WTC11 (cell line): ENCODE measurements around the gene USP26. TPM values are rescaled to one million over a fixed set of nuclear protein-coding genes. Genes with fewer than 3 reads are reported as not detected.

Experiments used
- ATAC-seq: fragments of 200-7000 bp; cut with Tn5 transposase; 2 replicates; pipeline ENCODE4 v1.10.0; 2021; ENCODE audit warnings: mild to moderate bottlenecking, moderate library complexity
- CTCF ChIA-PET: fragments of 300-600 bp; sonication (Branson Sonifier 250); formaldehyde crosslinking; loops from one replicate; lab custom pipeline; 2021; ENCODE audit warnings: antibody characterized with exemption; lab: Charles Lee
- POLR2A ChIA-PET: fragments of 350-600 bp; sonication (Branson Sonifier 250); formaldehyde crosslinking; loops from one replicate; lab custom pipeline; 2021; ENCODE audit warnings: antibody characterized with exemption; lab: Charles Lee
- DNase-seq: peaks from one replicate; pipeline ENCODE4 v3.0.0; 2021; ENCODE audit warnings: low spot score
- H3K27ac Mint-ChIP-seq: 2 replicates; pipeline ENCODE4 v1.8.0; 2021; ENCODE audit warnings: mixed read lengths
- H3K27me3 Mint-ChIP-seq: 2 replicates; pipeline ENCODE4 v1.8.0; 2021; ENCODE audit warnings: low read depth, mild to moderate bottlenecking, moderate library complexity, mixed read lengths
- H3K36me3 Mint-ChIP-seq: 2 replicates; pipeline ENCODE4 v1.8.0; 2021; ENCODE audit warnings: mixed read lengths
- H3K4me1 Mint-ChIP-seq: 2 replicates; pipeline ENCODE4 v1.8.0; 2022; ENCODE audit warnings: mixed read lengths
- H3K4me3 Mint-ChIP-seq: 2 replicates; pipeline ENCODE4 v1.8.0; 2021; ENCODE audit warnings: mild to moderate bottlenecking, moderate library complexity, mixed read lengths
- H3K9me3 Mint-ChIP-seq: 2 replicates; pipeline ENCODE4 v1.8.0; 2021; ENCODE audit warnings: mixed read lengths
- CBFB ChIP-seq: sonication (generic); formaldehyde crosslinking; IDR thresholded peaks from 2 replicates; pipeline ENCODE4 v1.8.1; 2022; ENCODE audit warnings: mild to moderate bottlenecking, low read depth, missing genetic modification reagents
- CDX4 ChIP-seq: fragments of 250-450 bp; sonication (Bioruptor Pico); IDR thresholded peaks from 2 replicates; pipeline ENCODE4 v1.9.0; 2021; ENCODE audit warnings: moderate library complexity, mild to moderate bottlenecking, inconsistent platforms, borderline replicate concordance
- E2F1 ChIP-seq: sonication (generic); formaldehyde crosslinking; IDR thresholded peaks from 2 replicates; pipeline ENCODE4 v1.8.0; 2022; ENCODE audit warnings: mild to moderate bottlenecking, missing genetic modification reagents
- E2F4 ChIP-seq: sonication (generic); formaldehyde crosslinking; IDR thresholded peaks from 2 replicates; pipeline ENCODE4 v1.8.1; 2022; ENCODE audit warnings: low read depth, mild to moderate bottlenecking, moderate library complexity, missing genetic modification reagents, borderline replicate concordance
- E2F5 ChIP-seq: sonication (generic); formaldehyde crosslinking; IDR thresholded peaks from 2 replicates; pipeline ENCODE4 v1.8.1; 2022; ENCODE audit warnings: mild to moderate bottlenecking, moderate library complexity, missing genetic modification reagents
- EMX1 ChIP-seq: fragments of 250-450 bp; sonication (Bioruptor Pico); IDR thresholded peaks from 2 replicates; pipeline ENCODE4 v1.8.0; 2021; ENCODE audit warnings: mild to moderate bottlenecking
- ESRRA ChIP-seq: sonication (generic); formaldehyde crosslinking; IDR thresholded peaks from 2 replicates; pipeline ENCODE4 v1.8.1; 2022; ENCODE audit warnings: mild to moderate bottlenecking, missing genetic modification reagents, borderline replicate concordance
- ETV6 ChIP-seq: sonication (generic); formaldehyde crosslinking; IDR thresholded peaks from 2 replicates; pipeline ENCODE4 v1.8.1; 2022; ENCODE audit warnings: mild to moderate bottlenecking, missing genetic modification reagents
- IRF2 ChIP-seq: sonication (generic); formaldehyde crosslinking; IDR thresholded peaks from 2 replicates; pipeline ENCODE4 v1.8.0; 2022; ENCODE audit warnings: low read depth, missing genetic modification reagents, borderline replicate concordance
- MAX ChIP-seq: sonication (generic); formaldehyde crosslinking; IDR thresholded peaks from 2 replicates; pipeline ENCODE4 v1.8.0; 2022; ENCODE audit warnings: mild to moderate bottlenecking, missing genetic modification reagents
- MLX ChIP-seq: sonication (generic); formaldehyde crosslinking; IDR thresholded peaks from 2 replicates; pipeline ENCODE4 v1.8.1; 2023; ENCODE audit warnings: mild to moderate bottlenecking, missing genetic modification reagents, moderate library complexity
- NFE2L1 ChIP-seq: sonication (generic); formaldehyde crosslinking; IDR thresholded peaks from 2 replicates; pipeline ENCODE4 v1.8.1; 2023; ENCODE audit warnings: missing genetic modification reagents
- NR1H2 ChIP-seq: sonication (generic); formaldehyde crosslinking; IDR thresholded peaks from 2 replicates; pipeline ENCODE4 v1.9.0; 2021; ENCODE audit warnings: mild to moderate bottlenecking, moderate library complexity, missing genetic modification reagents
- NR2C2 ChIP-seq: sonication (generic); formaldehyde crosslinking; IDR thresholded peaks from 2 replicates; pipeline ENCODE4 v1.8.0; 2022; ENCODE audit warnings: mild to moderate bottlenecking, missing genetic modification reagents
- PRDM15 ChIP-seq: sonication (generic); formaldehyde crosslinking; IDR thresholded peaks from 2 replicates; pipeline ENCODE4 v1.8.0; 2022; ENCODE audit warnings: missing genetic modification reagents
- RORB ChIP-seq: fragments of 250-450 bp; sonication (Bioruptor Pico); IDR thresholded peaks from 2 replicates; pipeline ENCODE4 v1.9.0; 2021; ENCODE audit warnings: mild to moderate bottlenecking
- SOX15 ChIP-seq: fragments of 250-450 bp; sonication (Bioruptor Pico); IDR thresholded peaks from 2 replicates; pipeline ENCODE4 v1.9.0; 2021; ENCODE audit warnings: mild to moderate bottlenecking
- TEAD4 ChIP-seq: sonication (generic); formaldehyde crosslinking; IDR thresholded peaks from 2 replicates; pipeline ENCODE4 v1.8.0; 2022; ENCODE audit warnings: mild to moderate bottlenecking, missing genetic modification reagents
- ZNF138 ChIP-seq: sonication (generic); formaldehyde crosslinking; conservative IDR thresholded peaks from 2 replicates; pipeline ENCODE4 v1.8.1; 2022; ENCODE audit warnings: mild to moderate bottlenecking, moderate library complexity, missing genetic modification reagents
- ZNF425 ChIP-seq: fragments of 250-450 bp; sonication (Bioruptor Pico); conservative IDR thresholded peaks from 2 replicates; pipeline ENCODE4 v1.9.0; 2021; ENCODE audit warnings: mild to moderate bottlenecking
- ZNF671 ChIP-seq: fragments of 250-450 bp; sonication (Bioruptor Pico); IDR thresholded peaks from 2 replicates; pipeline ENCODE4 v1.8.0; 2021; ENCODE audit warnings: mild to moderate bottlenecking
- total RNA-seq: library from RNA; stranded (reverse); gene quantifications from 3 replicates; pipeline ENCODE4 v1.2.3, GENCODE V29; 2021

Gene USP26
- total RNA-seq, 1 experiment from 2014 or later = 0.11 TPM

GRCh38 chrX:133134282-133134681 lies 37.4 kb upstream of the USP26 start (continued):
- no peak for TF ChIP-seq PRDM15
- no peak for TF ChIP-seq EMX1 (CRISPR knock-in tag)
- TF ChIP-seq E2F1 = no peak
- TF ChIP-seq ETV6 = no peak
- TF ChIP-seq NFE2L1 = no peak
- TF ChIP-seq ZNF138 = no peak
- no peak for TF ChIP-seq MAX (CRISPR knock-in tag)

- Mint-ChIP-seq H3K27me3 (peaks cover 5% of the 10 kb centered on the region), H3K27ac (no peak overlapping the region), H3K9me3 (no peaks in the 10 kb centered on the region), H3K4me3 (no peak overlapping the region), H3K36me3 (no peaks in the 10 kb centered on the region), H3K4me1 (peaks cover 27% of the 10 kb centered on the region)
- ChIA-PET CTCF (no interaction called here), POLR2A (interaction anchor here (0.6 kb wide), 1 partner anchor 571 kb away, joined by 3 read pairs; no protein-coding TSS in a partner anchor)
- DNase-seq (no peak), ATAC-seq (no peak)
- TF ChIP-seq TEAD4 (CRISPR knock-in tag) (no peak), E2F5 (CRISPR knock-in tag) (no peak), SOX15 (no peak), IRF2 (CRISPR knock-in tag) (no peak), CBFB (CRISPR knock-in tag) (no peak), MLX (CRISPR knock-in tag) (no peak), RORB (no peak), ZNF425 (CRISPR knock-in tag) (no peak), ESRRA (CRISPR knock-in tag) (no peak), E2F4 (no peak), MAX (CRISPR knock-in tag) (no peak), ZNF671 (no peak), NR1H2 (CRISPR knock-in tag) (no peak), CDX4 (CRISPR knock-in tag) (no peak), NR2C2 (CRISPR knock-in tag) (no peak)
Observed at GRCh38 chrX:133120406-133120805, 23.5 kb upstream of the USP26 start.
